Activated T-cell treated with anti-CD3 and anti-CD28 coated beads, Interleukin-2, amount 50 U/mL, for 24 hours (primary cell): ENCODE results near the gene PPTC7.

Experiments used
- DNase-seq: peaks from one replicate; pipeline ENCODE4 v3.0.0-alpha.2; 2020
- H3K27ac Mint-ChIP-seq: 2 replicates; pipeline ENCODE4 v1.8.0; 2020; ENCODE audit warnings: mild to moderate bottlenecking, mixed read lengths
- H3K27me3 Mint-ChIP-seq: 2 replicates; pipeline ENCODE4 v1.8.0; 2020; ENCODE audit warnings: mixed read lengths
- H3K36me3 Mint-ChIP-seq: 2 replicates; pipeline ENCODE4 v1.8.0; 2020; ENCODE audit warnings: low read depth, mixed read lengths
- H3K4me1 Mint-ChIP-seq: 2 replicates; pipeline ENCODE4 v1.8.0; 2020; ENCODE audit warnings: low read depth, mixed read lengths
- H3K4me3 Mint-ChIP-seq: 2 replicates; pipeline ENCODE4 v1.8.0; 2020; ENCODE audit warnings: mild to moderate bottlenecking, moderate library complexity, mixed read lengths
- H3K9me3 Mint-ChIP-seq: 2 replicates; pipeline ENCODE4 v1.8.0; 2020; ENCODE audit warnings: mixed read lengths

PPTC7 gene

DNA sequence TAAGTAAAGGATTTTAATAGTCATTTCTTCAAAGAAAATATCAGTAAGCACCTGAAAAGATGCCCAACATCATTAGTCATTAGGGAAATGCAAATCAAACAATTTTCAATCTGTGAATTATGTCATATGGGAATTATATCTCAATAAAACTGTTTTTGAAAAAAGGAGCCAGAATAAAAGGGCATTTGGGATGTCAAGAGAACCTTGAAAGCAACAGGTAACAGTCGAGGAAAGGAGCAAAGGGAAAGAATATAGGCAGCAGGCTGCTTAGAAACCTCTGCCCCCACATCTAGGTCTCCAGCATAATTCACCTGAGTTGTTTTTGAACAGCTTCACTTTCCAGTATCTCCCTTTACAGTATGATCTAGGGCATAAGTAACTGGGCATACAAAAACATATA, 68.8 kb downstream of the PPTC7 start:
- Mint-ChIP-seq H3K36me3 (no peaks in the 10 kb centered on the region), H3K4me1 (peaks cover 1% of the 10 kb centered on the region), H3K4me3 (no peak overlapping the region), H3K27ac (no peak overlapping the region), H3K9me3 (no peaks in the 10 kb centered on the region), H3K27me3 (no peaks in the 10 kb centered on the region)
- no peak for DNase-seq

- H3K4me1 Mint-ChIP-seq, result peaks cover 1% of the 10 kb centered on the region
- no peaks in the 10 kb centered on the region for H3K9me3 Mint-ChIP-seq
- no peaks in the 10 kb centered on the region for H3K27me3 Mint-ChIP-seq
- DNase-seq, result no peak
- H3K36me3 Mint-ChIP-seq, result no peaks in the 10 kb centered on the region
- no peak overlapping the region for H3K4me3 Mint-ChIP-seq
- no peak overlapping the region for H3K27ac Mint-ChIP-seq
These were observed 69.3 kb downstream of the PPTC7 start for GRCh38 chr12:110513842-110514241.

- H3K4me3 Mint-ChIP-seq, result no peak overlapping the region
- peaks cover 2% of the 10 kb centered on the region for H3K36me3 Mint-ChIP-seq
- H3K27ac Mint-ChIP-seq, result no peak overlapping the region
- peaks cover 2% of the 10 kb centered on the region for H3K4me1 Mint-ChIP-seq
- H3K9me3 Mint-ChIP-seq, result no peaks in the 10 kb centered on the region
- no peaks in the 10 kb centered on the region for H3K27me3 Mint-ChIP-seq
- DNase-seq, result no peak
These were observed 75.0 kb downstream of the PPTC7 start for GRCh38 chr12:110508071-110508586.

DNA sequence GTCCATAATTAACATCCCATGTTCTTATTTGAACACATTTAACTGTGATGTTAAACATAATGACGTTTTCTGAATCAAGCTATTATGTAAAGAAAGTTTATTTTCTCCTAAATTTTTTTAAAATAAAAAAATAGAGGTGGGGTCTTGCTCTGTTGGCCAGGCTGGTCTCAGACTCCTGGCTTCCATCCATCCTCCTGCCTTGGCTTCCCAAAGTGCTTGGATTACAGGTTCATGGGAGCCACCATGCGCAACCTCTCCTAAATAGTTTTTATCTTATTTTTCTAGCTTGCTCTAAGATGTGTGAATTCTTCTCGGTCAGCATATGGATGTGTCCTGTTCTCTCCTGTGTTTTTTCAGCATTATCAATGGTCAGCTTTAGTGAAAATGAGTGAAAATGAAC, 77.8 kb downstream of the PPTC7 start:
- H3K4me3 Mint-ChIP-seq, result no peak overlapping the region
- H3K4me1 Mint-ChIP-seq, result peaks cover 21% of the 10 kb centered on the region
- no peak for DNase-seq
- no peak overlapping the region for H3K27ac Mint-ChIP-seq
- no peaks in the 10 kb centered on the region for H3K27me3 Mint-ChIP-seq
- H3K9me3 Mint-ChIP-seq, result peaks cover 8% of the 10 kb centered on the region
- H3K36me3 Mint-ChIP-seq, result peaks cover 25% of the 10 kb centered on the region

DNA sequence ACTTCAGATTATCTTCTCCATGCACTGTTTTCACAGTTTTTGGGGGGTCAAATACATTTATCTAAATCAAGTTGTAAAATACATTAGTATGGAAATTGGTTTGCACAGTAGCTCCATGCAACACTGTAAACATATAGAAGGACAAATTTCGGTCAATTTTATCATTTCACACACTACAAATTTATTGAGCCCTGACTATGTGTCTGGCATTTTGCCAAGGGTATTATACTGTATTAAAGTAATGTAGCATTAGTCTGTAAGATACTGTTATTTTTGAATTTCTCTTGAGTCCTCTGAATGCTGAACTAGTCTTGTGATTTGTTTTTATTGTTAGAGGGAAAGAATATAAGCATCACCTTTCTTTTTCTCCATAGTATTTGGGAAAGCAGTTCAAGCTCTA, 79.7 kb downstream of the PPTC7 start:
- peaks cover 37% of the 10 kb centered on the region for H3K4me1 Mint-ChIP-seq
- H3K27ac Mint-ChIP-seq, result no peak overlapping the region
- H3K4me3 Mint-ChIP-seq, result no peak overlapping the region
- H3K9me3 Mint-ChIP-seq, result peaks cover 8% of the 10 kb centered on the region
- H3K27me3 Mint-ChIP-seq, result no peaks in the 10 kb centered on the region
- peaks cover 42% of the 10 kb centered on the region for H3K36me3 Mint-ChIP-seq
- no peak for DNase-seq

- Mint-ChIP-seq H3K36me3 (peaks cover 49% of the 10 kb centered on the region), H3K27ac (peak within 1 kb of the TSS; percentile 98), H3K4me1 (peaks cover 39% of the 10 kb centered on the region), H3K9me3 (peaks cover 8% of the 10 kb centered on the region), H3K27me3 (no peaks in the 10 kb centered on the region), H3K4me3 (peak within 1 kb of the TSS; percentile 96)
- peak; percentile 97 for DNase-seq
These were observed 81.1 kb downstream of the PPTC7 start, which contains the start of the genes RAD9B and VPS29 for GRCh38 chr12:110501752-110502738. Gene RAD9B, plus strand, starts transcription at chr12:110502331. Its CDS starts 7 bp downstream, at chr12:110502338. Gene VPS29, minus strand, starts transcription at chr12:110502111. Its CDS starts 60 bp downstream, at chr12:110502051.

DNA sequence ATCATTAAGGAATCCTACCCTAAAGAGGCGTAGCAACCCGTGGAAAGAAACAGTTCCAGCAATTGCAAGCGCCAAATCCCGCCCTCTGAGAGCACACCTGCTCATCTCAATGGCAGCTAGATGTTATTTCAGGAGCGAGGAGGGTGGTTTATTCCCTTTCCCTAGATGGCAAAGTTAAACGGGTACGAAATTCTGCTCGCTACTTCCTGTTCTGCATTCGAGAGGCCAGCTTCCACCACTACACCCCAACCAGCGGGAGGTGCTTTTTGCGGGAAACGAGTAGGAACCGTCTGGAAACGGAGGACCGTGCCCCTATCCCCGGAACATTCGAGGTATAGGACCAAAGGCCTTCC, 81.7 kb downstream of the PPTC7 start:
- Mint-ChIP-seq H3K27ac (peak overlapping the region; percentile 98), H3K9me3 (peaks cover 8% of the 10 kb centered on the region)

DNA sequence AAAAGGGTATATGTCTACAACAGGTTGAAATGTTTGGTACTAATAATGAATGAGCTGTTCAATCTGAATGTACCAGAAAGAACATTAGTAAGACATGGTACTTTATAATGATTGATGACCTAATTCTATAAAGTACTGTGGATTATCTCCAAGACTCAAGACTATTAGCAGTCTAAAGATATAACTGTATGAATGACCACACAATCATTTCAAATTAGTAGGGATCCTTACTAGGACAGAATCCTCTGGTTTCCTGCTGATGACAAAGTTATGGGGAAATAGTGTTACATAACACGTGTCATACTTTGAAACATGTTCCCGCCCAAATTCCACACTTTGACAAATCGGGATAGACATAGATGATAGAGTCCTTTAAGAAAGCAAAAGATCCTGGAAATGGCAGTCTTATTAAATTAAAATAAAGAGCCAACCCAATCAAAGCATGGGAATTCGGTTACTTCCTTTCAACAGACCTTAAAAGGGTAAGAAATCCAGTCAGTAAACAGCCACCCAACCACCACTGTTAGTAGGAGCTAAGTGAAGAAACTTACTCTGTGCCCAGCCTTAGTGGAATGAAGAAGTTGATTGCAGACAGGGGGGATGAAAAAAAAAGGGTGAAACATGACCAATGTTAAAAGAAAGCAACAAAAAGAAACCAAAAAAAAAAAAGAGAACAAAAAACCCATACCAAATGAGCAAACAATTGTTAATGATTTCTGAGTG, 84.0 kb downstream of the PPTC7 start:
- DNase-seq, result no peak
- Mint-ChIP-seq H3K9me3 (peaks cover 8% of the 10 kb centered on the region), H3K36me3 (peaks cover 75% of the 10 kb centered on the region), H3K4me3 (peak overlapping the region; percentile 41), H3K27me3 (no peaks in the 10 kb centered on the region), H3K27ac (peak overlapping the region; percentile 70), H3K4me1 (peaks cover 41% of the 10 kb centered on the region)

More for the DNA sequence above, 81.7 kb downstream of the PPTC7 start:
- H3K4me1 Mint-ChIP-seq, result peaks cover 41% of the 10 kb centered on the region
- no peaks in the 10 kb centered on the region for H3K27me3 Mint-ChIP-seq
- peak overlapping the region; percentile 96 for H3K4me3 Mint-ChIP-seq
- DNase-seq, result no peak
- H3K36me3 Mint-ChIP-seq, result peaks cover 55% of the 10 kb centered on the region
